Tibial nerve (tissue), 4 donors: Measurements from ENCODE around the gene ANO3. TPM values are rescaled to one million over a fixed set of nuclear protein-coding genes. Genes with fewer than 3 reads are reported as not detected.

Source experiments
- DNase-seq, 2 donors: peaks; one replicate each; pipeline ENCODE4 v3.0.0-alpha.2; 2019; ENCODE audit warnings: low spot score in 2 of 2
- H3K27ac ChIP-seq, 4 donors: fragments of 200-600 bp; sonication (generic) in 3 of 4; one replicate each; pipeline ENCODE4 v1.5.1; 2017 to 2019; ENCODE audit warnings: mild to moderate bottlenecking in 1 of 4
- H3K27me3 ChIP-seq, 2 donors: fragments of 200-600 bp; sonication (generic) in 1 of 2; one replicate each; pipeline versions ENCODE4 v1.5.1 to v1.6.0; 2017 to 2019
- H3K36me3 ChIP-seq, 3 donors: fragments of 200-600 bp; sonication (generic); one replicate each; pipeline ENCODE4 v1.5.1; 2018 to 2019
- H3K4me1 ChIP-seq, 4 donors: fragments of 200-600 bp; sonication (generic) in 3 of 4; one replicate each; pipeline ENCODE4 v1.5.1; 2017 to 2019
- H3K4me3 ChIP-seq, 4 donors: fragments of 200-600 bp; sonication (generic) in 3 of 4; one replicate each; pipeline ENCODE4 v1.5.1; 2017 to 2019; ENCODE audit warnings: mild to moderate bottlenecking in 1 of 4, moderate library complexity in 1 of 4
- H3K9me3 ChIP-seq, 4 donors: fragments of 200-600 bp; sonication (generic) in 3 of 4; one replicate each; pipeline ENCODE4 v1.5.1; 2017 to 2019
- CTCF ChIP-seq, 5 experiments: fragments of 200-600 bp in 3 of 5; fragments of 450-650 bp in 2 of 5; sonication (generic) in 3 of 5; IDR thresholded peaks; one replicate each; pipeline ENCODE4 v1.5.1; 2016 to 2019; ENCODE audit warnings: antibody characterized with exemption in 5 of 5, mild to moderate bottlenecking in 3 of 5, moderate library complexity in 2 of 5
- EP300 ChIP-seq, 2 donors: sonication (generic); formaldehyde crosslinking; IDR thresholded peaks; one replicate each; pipeline ENCODE4 v1.6.1; 2017; ENCODE audit warnings: antibody characterized with exemption in 2 of 2, mild to moderate bottlenecking in 1 of 2
- POLR2A ChIP-seq, 2 donors: fragments of 450-650 bp; IDR thresholded peaks; one replicate each; pipeline ENCODE4 v1.6.1; 2017; ENCODE audit warnings: antibody characterized with exemption in 2 of 2, mild to moderate bottlenecking in 2 of 2, moderate library complexity in 2 of 2
- WGBS, 2 donors: methylation state at CpG; one replicate each; pipeline ENCODE4 v1.1.5; 2018; 5-methylcytosine and 5-hydroxymethylcytosine counted together
- total RNA-seq, 4 donors: library from RNA; depleted of rRNA; stranded (reverse); fragments of >200 nt; gene quantifications; one replicate each; pipeline ENCODE4 v1.1.0, GENCODE V29; 2016

Gene ANO3
- total RNA-seq, 4 donors from 2014 or later, result 0.42 to 1.7 (median 0.74) TPM

GRCh38 chr11:26675233-26675928, 343.5 kb downstream of the ANO3 start:
- DNase-seq, result no peak
- Histone ChIP-seq H3K27me3 (no peaks in the 10 kb centered on the region), H3K4me1 (no peaks in the 10 kb centered on the region), H3K4me3 (no peak overlapping the region), H3K27ac (no peak overlapping the region), H3K9me3 (no peaks in the 10 kb centered on the region), H3K36me3 (no peaks in the 10 kb centered on the region)
- 66 to 79% methylated on average over 2 of the region's 2 CpGs for WGBS, 2 donors
- no peak for TF ChIP-seq CTCF (IDR thresholded peaks at IDR 0.05)
- no peak for TF ChIP-seq EP300 (IDR thresholded peaks at IDR 0.05)
- no peak for TF ChIP-seq POLR2A (IDR thresholded peaks at IDR 0.05)

GRCh38 chr11:26676641-26677040, 344.7 kb downstream of the ANO3 start:
- WGBS, 2 donors, result 86 to 92% methylated on average over 2 of the region's 2 CpGs

GRCh38 chr11:26677566-26677965, 345.6 kb downstream of the ANO3 start:
- H3K4me1 ChIP-seq, result no peaks in the 10 kb centered on the region
- H3K4me3 ChIP-seq, result no peak overlapping the region
- H3K36me3 ChIP-seq, result no peaks in the 10 kb centered on the region
- no peaks in the 10 kb centered on the region for H3K9me3 ChIP-seq
- DNase-seq, result no peak
- H3K27ac ChIP-seq, result no peak overlapping the region
- no peaks in the 10 kb centered on the region for H3K27me3 ChIP-seq
- TF ChIP-seq EP300 (IDR thresholded peaks at IDR 0.05) (no peak), CTCF (IDR thresholded peaks at IDR 0.05) (no peak), POLR2A (IDR thresholded peaks at IDR 0.05) (no peak)

More at GRCh38 chr11:26676641-26677040, 344.7 kb downstream of the ANO3 start:
- H3K4me3 ChIP-seq, result no peak overlapping the region
- H3K36me3 ChIP-seq, result no peaks in the 10 kb centered on the region
- H3K9me3 ChIP-seq, result no peaks in the 10 kb centered on the region
- no peak for DNase-seq
- no peak for TF ChIP-seq EP300 (IDR thresholded peaks at IDR 0.05)
- no peak for TF ChIP-seq POLR2A (IDR thresholded peaks at IDR 0.05)
- TF ChIP-seq CTCF (IDR thresholded peaks at IDR 0.05), result no peak
- H3K4me1 ChIP-seq, result no peaks in the 10 kb centered on the region
- no peak overlapping the region for H3K27ac ChIP-seq
- no peaks in the 10 kb centered on the region for H3K27me3 ChIP-seq

GRCh38 chr11:26687351-26687750, 355.4 kb downstream of the ANO3 start:
- 87 to 89% methylated on average over 1 of the region's 1 CpG for WGBS, 2 donors
- no peak overlapping the region for H3K27ac ChIP-seq
- no peaks in the 10 kb centered on the region for H3K9me3 ChIP-seq
- TF ChIP-seq POLR2A (IDR thresholded peaks at IDR 0.05) (no peak), EP300 (IDR thresholded peaks at IDR 0.05) (no peak), CTCF (IDR thresholded peaks at IDR 0.05) (no peak)
- H3K4me3 ChIP-seq, result no peak overlapping the region
- no peaks in the 10 kb centered on the region for H3K27me3 ChIP-seq
- no peaks in the 10 kb centered on the region for H3K36me3 ChIP-seq
- no peaks in the 10 kb centered on the region for H3K4me1 ChIP-seq
- DNase-seq, result no peak

- H3K36me3 ChIP-seq, result no peaks in the 10 kb centered on the region
- WGBS, 2 donors, result 88 to 93% methylated on average over 4 of the region's 4 CpGs
- no peak for DNase-seq
- no peak overlapping the region for H3K4me3 ChIP-seq
- no peak overlapping the region for H3K27ac ChIP-seq
- no peaks in the 10 kb centered on the region for H3K27me3 ChIP-seq
- TF ChIP-seq POLR2A (IDR thresholded peaks at IDR 0.05) (no peak), EP300 (IDR thresholded peaks at IDR 0.05) (no peak), CTCF (IDR thresholded peaks at IDR 0.05) (no peak)
- no peaks in the 10 kb centered on the region for H3K4me1 ChIP-seq
- no peaks in the 10 kb centered on the region for H3K9me3 ChIP-seq
These were observed 356.8 kb downstream of the ANO3 start for GRCh38 chr11:26688701-26689100.
